Pulmonary artery endothelial cell (primary cell): ENCODE data around the gene SAT1. TPM values are rescaled to one million over a fixed set of nuclear protein-coding genes. Genes with fewer than 3 reads are reported as not detected.
"Not testable (repeated sequence)": the region's sequence is repeated elsewhere in the genome, so short reads cannot be mapped to it uniquely, and the experiment has no call there.

Experiments used
- DNase-seq: peaks from one replicate; pipeline ENCODE4 v3.0.0-alpha.2; 2011; ENCODE audit warnings: low read depth, low spot score
- total RNA-seq: library from RNA; depleted of rRNA; stranded (reverse); fragments of >200 nt; gene quantifications from 2 replicates; pipeline ENCODE4 v1.2.3, GENCODE V29; 2014

The SAT1 gene
- total RNA-seq = 298 and 461 TPM in 2 replicates

DNA sequence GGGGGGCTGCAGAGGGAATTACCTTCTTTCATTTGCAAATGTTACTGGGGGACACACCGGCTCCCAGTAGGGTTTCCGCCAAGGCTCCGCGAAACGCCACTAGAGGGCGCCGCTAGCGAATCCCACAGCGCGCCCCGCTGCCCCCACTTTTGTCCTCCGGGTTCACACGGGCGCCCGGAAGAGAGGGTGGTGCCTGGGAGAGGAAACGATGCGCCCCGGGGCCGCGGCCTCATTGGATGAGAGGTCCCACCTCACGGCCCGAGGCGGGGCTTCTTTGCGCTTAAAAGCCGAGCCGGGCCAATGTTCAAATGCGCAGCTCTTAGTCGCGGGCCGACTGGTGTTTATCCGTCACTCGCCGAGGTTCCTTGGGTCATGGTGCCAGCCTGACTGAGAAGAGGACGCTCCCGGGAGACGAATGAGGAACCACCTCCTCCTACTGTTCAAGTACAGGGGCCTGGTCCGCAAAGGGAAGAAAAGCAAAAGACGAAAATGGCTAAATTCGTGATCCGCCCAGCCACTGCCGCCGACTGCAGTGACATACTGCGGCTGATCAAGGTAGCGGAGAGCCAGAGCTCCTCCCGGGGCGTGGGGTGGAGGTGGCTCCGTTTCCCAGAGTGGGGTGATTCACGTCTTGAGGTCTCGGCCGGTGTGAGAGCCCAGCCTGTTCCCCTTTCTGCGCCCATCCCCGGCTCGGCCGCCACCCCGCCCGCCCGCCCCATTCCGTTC is at the start of gene SAT1:
TSS of gene SAT1 (plus strand) at position 311 of the 726 bp plus-strand sequence. CDS start at position 490, 179 bp downstream.
- peak; percentile 79 for DNase-seq

DNA sequence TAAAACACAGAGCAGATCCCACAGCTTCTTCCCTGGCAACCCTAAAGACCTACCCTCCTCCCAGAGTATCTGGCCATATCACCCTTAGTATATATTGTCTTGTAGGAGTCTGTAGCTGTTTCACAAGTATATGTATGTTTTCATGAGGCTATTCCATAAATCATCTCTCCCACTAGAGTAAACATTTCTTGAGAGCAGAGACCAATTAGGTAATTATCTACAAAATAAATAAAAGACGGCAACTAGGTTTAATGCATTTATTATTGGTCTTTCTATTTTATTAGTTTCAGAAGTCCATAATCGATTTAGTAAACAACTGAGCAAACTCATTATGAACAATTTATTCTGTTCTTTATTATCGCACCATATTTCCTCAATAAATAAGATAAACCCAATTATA is 46.9 kb upstream of the SAT1 start:
- DNase-seq = no peak

DNA sequence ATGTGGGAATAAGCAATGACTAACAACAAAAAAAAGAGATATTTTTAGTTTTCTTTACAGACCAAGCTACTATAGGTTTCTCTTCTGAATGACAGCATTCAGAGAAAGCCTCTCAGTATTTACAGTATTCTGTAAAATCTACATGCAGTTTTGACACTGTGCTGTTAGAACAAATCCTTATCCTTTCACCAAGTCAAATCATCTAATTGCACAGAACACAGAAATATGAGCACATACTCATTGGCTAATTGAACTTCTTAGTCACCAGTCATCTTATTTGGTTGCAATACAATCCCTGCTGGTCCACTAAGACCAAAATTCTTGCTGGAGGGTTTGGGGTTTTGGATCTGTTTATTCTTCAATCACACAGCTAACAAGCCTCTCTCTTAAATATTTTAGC is 45.6 kb upstream of the SAT1 start:
- DNase-seq = no peak

DNA sequence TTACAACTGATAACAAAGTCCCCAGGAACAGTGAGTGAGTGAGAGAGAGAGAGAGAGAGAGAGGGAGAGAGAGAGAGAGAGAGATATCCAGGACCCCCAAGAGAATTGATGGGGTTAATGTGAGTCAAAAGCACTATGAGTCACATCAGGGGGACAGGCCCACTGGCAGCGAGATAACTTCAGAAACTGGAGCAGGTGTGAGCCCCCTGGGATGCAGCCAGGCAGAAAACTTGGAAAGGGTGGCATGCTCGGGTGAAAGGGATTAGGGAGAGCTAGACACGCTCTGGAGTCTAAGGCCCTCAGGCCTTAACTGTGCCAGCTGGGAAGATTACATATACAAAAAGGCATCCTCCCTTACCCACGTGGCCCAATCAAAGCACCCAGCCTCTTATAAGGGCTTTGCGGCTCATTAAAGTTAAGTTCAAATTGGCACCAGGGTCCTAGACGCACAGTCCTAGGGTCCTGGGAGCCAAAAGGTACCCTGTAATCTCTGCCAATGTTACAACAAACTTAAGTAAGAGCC is 40.7 kb upstream of the SAT1 start:
- DNase-seq = peak; percentile 19

DNA sequence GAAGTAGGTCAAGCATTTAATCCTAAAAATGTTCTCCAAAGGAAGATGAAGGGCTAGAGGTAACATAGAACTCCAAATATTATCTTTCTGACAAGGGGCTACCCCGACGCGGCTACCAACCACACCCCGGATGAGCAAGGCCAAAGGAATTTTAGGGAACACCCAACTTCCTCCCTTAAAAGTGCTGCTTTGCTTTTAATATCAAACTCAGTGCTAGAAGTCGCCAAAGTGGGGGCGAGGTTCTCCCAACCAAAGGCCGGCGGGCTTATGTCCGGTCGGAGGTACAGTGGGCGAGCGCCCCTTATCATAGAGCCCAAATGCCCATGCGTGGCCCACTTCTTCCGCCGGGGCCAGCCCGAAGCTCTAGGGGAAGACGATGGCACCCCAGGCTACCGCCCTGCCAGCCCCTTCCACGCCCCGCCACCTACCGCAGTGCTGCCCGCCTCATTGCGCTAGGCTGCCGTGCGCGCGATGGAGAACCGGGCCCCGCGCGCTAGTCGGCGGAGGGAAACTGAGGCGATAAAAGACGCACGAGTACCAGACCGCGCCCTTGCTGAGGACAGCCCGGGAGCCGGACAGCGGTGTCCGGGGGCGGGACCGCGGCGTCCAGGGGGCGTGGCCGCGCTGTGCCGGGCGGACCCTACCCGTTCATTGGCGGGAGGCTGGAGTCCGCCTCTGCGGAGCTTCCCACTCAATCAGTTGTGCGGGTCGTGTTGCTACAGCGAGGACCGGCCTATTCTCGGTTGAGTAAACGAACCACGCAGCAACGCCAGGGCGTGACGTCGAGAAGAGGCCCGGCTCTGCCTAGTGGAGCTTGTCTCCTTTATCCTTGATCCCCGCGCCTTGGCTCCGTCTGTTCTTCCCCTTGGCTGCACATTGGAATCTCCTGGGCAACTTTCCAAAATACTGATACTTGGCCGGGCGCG is 40.0 kb upstream of the SAT1 start, which contains the start of gene ACOT9:
TSS of gene ACOT9 (minus strand) at position 580 of the 926 bp plus-strand sequence. CDS start at position 448, 132 bp downstream.
- peak; percentile 89 for DNase-seq

DNA sequence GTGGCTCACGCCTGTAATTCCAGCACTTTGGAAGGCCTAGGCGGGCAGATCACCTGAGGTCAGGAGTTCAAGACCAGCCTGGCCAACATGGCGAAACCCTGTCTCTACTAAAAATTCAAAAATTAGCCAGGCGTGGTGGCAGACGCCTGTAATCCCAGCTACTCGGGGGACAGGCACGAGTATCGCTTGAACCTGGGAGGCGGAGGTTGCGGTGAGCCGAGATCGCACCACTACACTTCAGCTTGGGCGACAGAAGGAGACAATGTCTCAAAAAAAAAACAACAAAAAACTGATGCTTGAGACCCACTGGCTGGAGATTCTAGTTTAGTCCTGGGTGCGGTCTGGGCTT is 39.4 kb upstream of the SAT1 start:
- not testable (repeated sequence) for DNase-seq

DNA sequence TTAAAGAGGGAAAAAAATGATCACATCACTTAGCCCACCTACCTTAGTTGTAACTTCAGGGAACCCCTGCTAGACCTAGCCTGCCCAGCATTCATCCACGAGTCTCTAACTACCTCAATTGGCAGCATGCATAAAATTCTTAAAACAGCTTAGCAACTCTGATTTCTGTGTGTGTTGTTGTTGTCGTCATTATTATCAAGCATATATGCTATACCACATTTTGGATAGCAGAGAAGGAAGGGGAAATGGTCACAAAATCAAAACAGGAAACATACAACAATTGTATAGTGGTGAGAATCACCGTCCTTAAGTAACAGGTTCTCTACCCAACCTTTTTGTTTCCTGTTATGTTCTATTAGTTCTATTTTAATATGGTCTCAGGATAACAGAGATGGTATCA is 37.2 kb upstream of the SAT1 start:
- DNase-seq = peak; percentile 48

DNA sequence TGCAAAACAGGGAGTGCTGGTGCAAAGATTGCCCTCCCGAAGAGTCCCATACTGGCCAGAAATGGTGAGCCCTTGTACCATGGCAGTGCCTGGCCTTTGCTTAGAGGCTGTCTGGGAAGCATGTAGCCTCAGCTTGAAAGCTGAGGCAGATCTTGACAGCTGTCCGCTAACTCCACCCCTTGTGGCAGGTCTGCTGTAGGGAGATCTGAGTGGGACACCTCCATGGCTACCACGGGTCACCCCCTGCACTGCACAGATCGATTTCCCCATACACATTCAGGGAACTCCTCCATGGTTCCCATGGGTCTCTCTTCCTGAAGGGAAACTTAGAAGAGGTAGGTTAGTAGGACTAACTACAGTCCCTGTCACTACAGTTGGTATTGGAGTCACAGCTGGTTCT is 33.8 kb upstream of the SAT1 start:
- no peak for DNase-seq

DNA sequence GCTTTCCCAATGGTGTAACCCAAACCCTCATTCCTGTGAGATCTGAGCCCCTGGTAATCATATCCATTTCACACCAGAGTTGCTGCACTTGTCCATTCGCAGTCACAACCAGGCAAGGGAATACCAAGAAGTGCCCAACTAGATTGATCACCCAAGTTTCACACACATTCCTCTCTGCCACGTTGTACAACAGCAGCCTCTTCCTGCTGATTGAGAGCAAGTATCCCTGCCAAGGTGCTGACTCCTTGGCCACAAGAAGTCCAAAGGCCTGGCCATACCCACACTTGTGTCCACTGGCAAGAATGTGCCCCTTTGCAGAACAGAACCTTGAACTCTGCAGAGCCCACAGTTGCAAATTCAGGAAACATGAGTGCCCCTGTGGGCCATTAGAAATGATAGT is 33.4 kb upstream of the SAT1 start:
- no peak for DNase-seq

DNA sequence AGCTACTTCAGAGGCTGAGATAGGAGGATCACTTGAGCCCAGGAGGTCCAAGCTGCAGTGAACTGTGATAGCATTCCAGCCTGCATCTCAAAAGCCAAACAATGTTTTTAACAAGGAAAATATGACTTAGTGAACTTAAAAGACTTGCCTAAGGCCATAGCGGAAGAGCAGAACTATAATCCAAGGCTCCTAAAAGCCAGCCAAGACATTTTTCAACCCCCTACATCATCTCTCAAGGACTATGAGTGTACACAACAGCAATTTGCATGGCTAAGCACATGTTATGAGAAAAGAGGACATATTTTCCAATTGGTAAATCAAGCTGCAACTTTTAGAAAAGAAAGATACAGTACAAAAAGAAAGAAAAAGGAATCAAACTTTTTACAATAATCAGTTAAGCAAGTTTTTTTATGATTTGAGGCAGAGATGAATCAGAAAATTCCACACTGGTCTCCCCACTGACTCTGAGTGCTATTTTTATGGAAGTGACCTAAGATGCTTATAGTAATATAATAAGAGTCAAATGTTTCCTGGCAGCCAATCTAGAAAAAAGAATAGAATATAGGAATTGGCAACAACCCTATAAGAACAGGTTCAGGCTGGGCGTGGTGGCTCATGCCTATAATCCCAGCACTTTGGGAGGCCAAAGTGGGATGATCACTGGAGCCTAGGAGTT is 30.1 kb upstream of the SAT1 start:
- no peak for DNase-seq

DNA sequence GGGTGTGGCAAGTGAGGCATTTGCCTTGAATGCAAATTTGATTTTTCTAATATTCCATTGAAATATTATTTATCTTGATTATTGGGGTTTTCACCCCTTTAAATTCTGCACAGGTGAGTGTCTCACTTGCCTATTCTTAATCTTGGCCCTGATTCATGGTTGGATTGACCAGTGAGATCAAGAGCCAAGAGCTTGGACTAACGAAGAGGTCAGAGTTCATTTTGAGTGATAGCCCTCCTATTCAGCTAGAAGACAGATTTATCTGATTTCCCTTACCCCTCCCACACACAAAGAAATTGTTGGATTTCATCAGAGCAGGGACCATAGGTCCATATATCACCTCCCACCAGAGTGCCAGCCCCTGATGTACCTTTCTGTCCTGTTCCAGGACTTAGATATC is 28.3 kb upstream of the SAT1 start:
- no peak for DNase-seq

DNA sequence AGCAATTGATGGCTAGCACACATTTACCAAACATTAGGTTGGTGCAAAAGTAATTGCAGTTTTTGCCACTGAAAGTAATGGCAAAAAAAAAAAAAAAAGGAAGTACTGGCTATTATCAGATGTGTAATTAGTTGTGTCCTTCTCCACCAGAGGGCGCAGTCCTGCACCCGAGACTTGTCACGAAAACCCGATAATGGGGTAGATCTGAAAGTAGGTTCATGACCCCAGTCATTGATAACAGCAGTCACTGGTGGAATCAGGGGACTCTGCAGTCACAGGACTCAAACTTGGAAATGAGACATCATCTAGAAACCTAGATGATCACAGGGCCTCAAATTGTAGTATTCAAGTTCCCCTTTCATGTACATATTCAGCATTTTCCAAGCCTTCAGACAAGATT is 26.8 kb upstream of the SAT1 start:
- no peak for DNase-seq

DNA sequence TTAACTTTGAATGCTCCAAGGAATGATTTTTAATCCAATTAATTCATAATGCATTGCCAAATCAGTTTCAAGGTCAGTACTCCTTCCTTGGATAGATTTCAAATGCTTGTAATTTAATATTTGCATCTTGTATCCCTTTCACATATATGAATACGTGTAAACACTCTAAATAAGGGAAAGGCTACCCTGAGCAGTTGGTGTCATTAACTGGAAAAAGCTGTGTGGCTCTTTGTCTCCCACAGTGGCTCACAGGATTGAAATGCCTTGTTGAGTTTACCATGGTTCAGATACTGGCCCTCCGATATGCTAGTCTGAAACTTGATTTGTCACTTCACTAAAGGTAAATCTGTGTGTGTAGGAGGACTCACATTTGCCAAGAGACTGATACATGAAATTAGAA is 23.2 kb upstream of the SAT1 start:
- no peak for DNase-seq

DNA sequence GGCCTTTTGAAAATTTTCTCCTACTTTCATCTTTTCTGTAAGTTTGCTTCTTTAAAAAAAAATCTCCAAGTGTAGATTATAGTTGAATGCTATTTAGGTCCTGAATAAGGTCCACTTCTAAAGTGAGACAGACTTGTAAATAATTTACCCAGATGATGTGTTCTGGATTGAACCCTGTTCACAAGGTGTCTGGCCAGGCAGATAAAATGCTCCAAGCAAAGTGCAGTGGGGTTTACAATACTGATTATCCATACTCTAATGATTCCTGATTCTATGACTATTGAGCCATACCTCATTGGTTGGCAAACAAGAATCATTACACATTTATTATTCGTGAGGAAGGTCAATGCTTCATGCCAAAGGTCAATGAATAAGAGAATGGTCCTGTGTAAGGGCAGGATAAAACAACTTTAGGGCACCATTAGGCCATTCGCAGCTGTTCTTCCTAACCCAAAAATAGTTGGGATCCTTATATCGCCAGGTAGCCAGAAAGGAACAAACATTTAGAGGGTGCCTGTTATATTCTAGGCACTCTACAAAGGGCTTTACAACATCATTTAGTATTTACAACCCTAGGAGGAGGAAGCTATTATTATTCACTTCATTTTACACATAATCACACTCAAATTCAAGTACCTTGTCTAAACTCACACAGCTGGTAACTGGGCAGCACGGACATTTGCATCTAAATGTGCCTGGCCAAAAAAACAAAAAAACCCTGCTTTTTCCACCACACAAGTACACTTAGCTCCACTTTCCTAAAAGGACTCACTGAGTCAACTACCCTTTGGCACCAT is 18.6 kb upstream of the SAT1 start:
- DNase-seq = no peak

DNA sequence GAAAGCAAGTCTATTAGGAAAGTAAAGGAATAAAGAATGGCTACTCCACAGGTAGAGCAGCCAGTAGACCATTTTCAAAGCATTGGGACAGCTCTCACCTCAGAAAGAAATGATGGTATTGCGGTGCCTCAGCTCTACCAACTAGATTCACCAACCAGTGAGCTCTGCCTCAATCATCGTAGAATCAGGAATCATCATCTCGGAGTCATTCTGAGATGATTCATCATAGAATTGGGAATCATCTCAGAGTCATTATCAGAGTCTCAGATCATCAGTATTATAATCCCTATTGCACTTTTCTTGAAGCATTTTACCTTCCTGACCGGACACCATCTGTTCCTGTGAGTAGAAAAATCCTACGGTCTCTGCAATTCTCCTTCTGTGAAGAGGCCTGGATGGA is 17.5 kb upstream of the SAT1 start:
- no peak for DNase-seq

DNA sequence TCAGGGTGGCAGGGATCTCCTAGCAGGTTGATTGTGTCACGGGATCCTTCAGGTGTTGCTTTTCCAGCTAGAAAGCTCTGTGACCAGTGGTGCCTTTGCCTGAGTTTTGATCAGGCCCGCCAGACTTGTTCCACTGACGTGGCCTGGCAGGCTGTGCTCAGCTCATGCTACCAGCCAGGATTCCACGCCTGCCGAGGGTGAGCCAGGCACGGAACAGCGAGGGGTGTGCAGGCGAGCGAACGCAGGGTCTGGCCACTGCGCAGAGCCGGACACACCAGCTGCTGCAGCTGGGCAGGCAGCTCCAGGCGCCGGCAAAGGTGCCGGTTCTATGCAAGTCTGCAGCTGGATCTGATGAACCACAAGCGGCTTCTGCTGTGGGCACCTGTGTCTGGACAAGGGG is 17.1 kb upstream of the SAT1 start:
- no peak for DNase-seq

DNA sequence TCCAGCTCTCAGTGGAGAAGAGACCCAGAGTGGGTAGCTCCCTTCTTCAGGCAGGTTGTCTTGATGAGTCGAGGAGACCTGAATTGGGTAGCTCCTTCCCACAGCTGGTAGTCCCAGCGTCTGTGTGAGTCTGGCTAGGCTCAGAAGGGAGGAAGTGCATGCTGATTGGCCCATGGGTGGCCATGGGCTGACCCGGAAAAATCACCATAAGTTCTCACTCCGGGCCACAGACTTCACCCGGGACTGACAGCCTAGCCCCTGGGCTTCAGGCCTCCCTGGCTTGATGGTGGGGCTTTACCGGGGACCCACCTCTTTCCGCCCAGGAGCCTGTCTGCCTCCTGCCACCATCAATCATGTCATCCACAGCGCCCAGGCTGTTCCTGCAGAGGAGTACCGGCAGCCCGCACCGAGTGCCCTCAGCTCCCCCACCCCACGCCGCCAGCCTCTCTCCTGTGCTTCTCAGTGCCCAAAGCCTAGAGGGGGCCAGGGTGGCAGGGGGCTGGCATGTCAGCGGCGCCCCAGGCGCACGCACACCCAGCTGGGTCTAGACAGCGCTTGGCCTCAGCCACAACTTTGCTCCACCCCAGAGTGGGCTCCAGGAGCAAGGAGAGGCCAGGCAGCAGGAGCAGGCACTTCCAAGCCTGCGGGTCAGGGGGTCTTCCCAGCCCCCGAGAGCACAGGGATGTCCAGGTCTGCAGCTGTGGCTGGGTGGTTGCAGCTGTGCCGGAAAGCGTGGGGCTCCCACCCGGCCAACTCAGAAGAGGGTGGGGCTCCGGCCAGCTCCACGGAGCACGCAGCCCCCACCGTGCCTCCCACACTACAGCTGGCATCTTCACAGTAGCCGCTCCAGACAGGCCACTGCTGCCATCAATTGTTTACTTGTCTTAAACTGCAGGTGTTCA is 16.1 kb upstream of the SAT1 start:
- no peak for DNase-seq

DNA sequence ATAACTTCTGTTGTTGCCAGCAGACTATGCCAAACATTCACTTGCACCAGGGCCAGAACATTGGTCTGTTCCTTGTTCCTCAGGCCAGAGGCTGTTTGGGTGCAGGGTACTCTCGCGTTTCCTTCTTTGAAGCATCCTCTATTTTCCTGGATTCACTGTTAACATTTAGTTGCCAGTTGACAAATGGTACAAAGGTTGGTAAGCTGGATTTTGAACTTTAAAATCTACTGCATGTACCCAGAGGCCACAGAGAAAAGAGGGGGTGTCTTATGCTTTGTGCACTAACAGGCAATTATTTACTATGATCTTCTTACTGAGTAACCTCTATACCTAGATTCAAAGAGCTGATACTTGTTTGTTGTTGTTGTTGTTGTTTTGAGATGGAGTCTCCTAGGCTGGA is 12.8 kb upstream of the SAT1 start:
- DNase-seq = no peak

DNA sequence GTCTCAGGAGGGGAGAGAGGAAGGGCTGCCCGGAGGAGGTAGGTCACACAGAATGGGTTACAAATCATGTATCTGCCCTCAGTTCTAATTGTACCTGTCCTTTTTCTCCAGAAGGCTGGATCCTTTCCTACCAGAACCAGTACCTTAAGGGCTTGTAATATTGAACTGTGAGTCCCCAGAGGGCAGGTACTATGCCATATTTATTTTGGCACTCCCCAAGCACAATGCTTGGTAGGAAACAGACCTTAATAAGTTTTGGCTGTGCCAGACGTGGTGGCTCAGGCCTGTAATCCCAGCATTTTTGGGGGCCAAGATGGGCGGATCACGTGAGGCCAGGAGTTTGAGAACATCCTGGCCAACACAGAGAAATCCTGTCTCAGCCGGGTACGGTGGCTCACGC is 11.9 kb upstream of the SAT1 start:
- DNase-seq = not testable (repeated sequence)

DNA sequence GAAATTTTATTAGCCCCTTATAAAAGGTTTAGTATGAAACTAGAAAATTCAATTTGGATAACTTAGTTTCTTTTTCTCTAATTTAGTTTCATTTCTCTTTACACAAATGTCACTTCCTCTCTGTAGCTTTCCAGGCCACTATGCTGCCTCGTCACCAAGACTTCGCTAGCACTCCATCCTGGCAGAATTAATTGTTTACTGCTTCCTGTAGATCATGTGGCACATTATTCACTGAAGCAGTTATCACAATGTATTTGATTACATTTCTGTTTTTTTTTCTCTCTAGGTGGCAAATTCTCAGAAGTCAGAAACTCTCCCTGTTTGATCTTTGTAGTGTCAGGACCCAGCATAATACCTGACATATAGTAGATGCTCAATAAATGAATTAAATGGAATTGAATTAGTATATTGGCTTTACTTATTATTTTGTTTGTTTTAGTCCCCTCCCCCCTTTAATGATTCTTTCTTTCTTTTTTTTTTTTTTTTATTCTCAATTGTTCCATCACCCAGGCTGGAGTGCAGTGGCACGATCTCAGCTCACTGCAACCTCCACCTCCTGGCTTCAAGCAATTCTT is 9.3 kb upstream of the SAT1 start:
- no peak for DNase-seq
